Activated CD4-positive, alpha-beta T cell treated with anti-CD3 and anti-CD28 coated beads, Interleukin-10, Interleukin-2, amounts not matched to agents 100 ng/mL and 50 ng/mL, durations not matched to agents 16 hours and 8 hours (primary cell): ENCODE results near the gene RAET1E.
"Not testable (repeated sequence)": the region's sequence is repeated elsewhere in the genome, so short reads cannot be mapped to it uniquely, and the experiment has no call there.

Experiments used
- DNase-seq: peaks from one replicate; pipeline ENCODE4 v3.0.0-alpha.2; 2020

Gene RAET1E

GRCh38 chr6:149859938-149860337 lies 38.0 kb downstream of the RAET1E start:
- DNase-seq, result no peak

- DNase-seq, result no peak
These were observed 38.5 kb downstream of the RAET1E start for GRCh38 chr6:149859368-149859767.

DNA sequence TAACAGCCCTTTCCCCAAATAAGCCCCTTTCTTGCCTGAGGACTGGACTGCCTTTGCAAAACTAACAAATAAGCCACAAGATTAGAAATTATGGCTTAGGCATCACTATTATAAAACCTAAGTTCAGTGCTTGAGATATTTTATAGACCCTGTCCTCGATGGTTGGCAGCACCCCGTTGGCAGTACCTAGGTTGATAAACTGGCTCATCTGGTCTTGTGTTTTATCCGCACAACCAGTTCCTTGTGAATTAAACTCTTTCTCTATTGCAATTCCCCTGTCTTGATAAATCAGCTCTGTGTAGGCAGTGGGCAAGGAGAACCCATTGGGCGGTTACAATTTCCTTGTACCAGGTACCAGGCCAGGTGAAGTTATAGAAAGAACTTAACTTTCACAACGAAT lies 40.4 kb downstream of the RAET1E start:
- no peak for DNase-seq

DNA sequence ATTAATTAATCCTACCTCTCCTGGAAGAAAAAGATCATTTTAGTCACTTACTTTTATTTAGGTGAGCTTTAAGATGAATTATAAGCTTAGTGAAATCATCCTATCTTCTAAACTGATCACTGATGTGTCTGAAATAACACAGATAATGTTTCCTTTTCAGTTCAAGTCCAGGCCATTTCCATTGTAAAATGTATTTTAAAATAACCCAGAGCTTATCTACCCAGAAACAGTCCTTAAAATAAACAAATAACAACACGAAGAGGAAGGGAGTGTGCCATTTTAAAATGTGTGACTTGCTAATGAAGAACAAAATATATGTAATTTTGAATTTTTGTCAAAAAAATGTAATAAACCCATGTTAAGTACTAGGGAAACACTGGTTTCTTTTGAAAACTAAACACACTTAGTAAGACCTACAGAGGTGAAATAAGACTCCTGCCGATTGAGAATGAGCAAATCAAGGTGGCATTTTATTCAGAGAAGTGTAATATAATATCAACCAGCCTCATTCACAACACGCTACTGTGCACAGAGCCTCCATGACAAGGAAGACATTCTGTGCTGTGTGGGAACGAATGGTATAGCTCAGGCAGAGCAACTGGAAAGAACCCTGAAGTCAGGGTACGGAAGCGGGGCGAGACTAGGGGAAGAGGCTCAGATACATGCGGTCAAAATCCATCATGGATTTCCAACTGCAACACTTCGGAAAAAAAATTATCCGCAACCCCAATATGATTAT lies 41.5 kb downstream of the RAET1E start:
- DNase-seq, result no peak

DNA sequence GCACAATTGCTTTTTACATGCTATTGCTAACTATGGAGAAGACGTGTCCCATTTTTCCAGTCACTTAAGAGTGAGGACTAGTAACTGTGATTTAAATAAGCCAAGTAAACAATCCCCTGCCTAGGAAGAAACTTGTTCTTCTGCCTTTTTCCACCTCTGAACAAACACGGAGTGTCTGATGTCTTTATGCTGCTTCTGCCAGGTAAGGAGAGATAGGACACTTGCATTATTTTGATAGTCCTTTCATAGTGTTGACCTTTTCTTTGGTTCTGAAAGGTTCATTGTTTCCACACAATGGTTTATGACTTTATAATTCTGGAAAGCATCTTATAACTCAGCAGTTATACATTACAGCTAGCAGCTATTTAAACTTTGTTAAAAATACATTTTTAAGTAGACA lies 42.2 kb downstream of the RAET1E start:
- DNase-seq, result no peak

DNA sequence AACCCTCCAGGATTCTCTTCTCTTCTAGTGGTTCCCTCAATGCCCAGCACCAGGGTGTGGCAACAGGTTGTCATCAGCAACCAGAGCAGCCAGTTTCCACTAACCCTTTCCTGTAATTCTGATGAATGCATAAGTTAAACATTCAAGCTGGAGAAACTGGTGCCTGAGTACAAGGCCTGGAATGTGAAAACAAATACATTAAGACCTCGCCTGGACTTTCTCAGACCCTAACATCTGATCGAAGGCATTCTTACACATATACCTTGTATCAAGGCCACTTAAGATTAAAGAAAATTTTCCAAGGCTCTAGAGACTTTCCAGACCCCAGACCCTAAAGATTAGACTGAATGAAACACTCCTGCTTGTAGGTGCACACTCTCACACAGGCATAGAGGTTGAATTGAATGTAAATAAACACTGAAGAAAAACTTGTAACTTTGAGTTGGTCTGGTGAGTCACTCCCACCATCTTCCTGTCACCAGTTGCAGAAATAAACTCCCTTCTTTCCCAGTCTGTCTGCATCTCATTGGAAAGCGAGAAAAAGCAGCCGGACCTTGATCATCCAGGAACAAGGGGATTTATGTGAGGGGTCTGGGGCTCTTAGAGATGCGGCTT lies 42.8 kb downstream of the RAET1E start:
- no peak for DNase-seq

DNA sequence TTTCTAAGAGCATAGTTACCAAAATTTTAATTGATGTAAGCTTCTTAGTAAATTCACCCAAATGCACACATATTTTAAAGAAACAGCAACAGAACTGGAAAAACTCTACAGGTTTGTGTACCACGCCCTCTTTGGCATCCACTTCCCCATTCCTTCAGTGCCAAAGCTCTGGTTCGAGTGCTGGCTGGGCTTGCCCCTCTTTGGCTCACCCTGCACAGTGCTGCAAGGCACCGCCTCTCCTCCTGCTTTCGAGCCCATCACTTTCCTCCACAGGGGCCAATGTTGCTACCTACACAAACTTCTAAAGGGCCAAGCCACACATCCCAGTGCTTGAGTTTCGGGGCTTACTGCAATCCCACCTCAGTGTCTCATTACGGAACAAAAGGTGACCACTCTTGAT lies 43.4 kb downstream of the RAET1E start:
- DNase-seq, result no peak

- DNase-seq, result not testable (repeated sequence)
These were observed 43.9 kb downstream of the RAET1E start for GRCh38 chr6:149854017-149854416.

DNA sequence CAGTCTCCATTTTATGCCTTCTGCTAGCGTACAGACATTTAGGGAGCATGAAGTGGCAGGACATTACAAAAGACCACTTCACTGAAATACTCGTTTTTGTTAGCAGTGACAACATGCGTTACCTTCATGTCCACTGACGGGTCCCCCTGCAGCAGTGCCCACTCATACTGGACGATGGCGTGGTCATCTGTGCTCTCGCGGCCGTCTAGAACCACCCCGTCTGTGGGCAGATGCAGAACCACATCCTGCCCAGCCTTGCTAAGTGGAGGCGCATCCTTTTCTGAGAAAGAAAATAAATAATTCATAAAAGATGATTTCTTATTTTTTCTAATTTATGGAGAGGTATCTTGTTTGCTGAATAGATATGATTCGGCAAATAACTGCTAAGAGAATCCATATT lies 45.0 kb downstream of the RAET1E start:
- peak; percentile 38 for DNase-seq

GRCh38 chr6:149852180-149852579 lies 45.7 kb downstream of the RAET1E start:
- DNase-seq, result peak; percentile 28

GRCh38 chr6:149851461-149852110 lies 46.3 kb downstream of the RAET1E start:
- DNase-seq, result no peak

GRCh38 chr6:149848343-149848742 lies 49.6 kb downstream of the RAET1E start:
- not testable (repeated sequence) for DNase-seq
